GM19397 (cell line): ENCODE measurements around the gene NLGN3.

Source experiments
- ATAC-seq: cut with Tn5 transposase; IDR thresholded peaks from one replicate; pipeline ENCODE4 v1.9.1; 2021; ENCODE audit warnings: mild to moderate bottlenecking, moderate library complexity; ENCODE audit not compliant: unreplicated experiment

The NLGN3 gene

GRCh38 chrX:71210816-71211215 is 66.2 kb downstream of the NLGN3 start:
- no peak for ATAC-seq

GRCh38 chrX:71212536-71212935 is 67.9 kb downstream of the NLGN3 start:
- no peak for ATAC-seq

DNA sequence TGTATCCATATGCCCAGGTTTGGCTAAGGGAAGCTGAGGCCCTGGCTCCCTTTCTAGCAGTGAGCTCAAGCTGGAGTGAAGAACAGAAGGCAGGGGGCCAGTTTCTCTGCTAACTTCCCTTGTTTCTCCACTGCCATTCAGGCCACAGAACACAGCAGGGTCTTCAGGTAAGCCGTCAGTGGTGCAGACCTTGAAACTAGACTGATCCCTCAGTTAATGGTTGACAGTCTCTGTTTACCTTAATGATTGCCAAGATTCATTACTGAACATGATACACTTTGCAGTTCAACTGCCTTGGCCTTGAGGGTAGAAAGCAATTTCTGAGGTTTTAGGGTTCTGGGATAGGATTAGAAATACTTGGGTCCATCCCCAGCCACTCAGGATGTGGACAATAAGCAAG is 69.5 kb downstream of the NLGN3 start:
- ATAC-seq = no peak

GRCh38 chrX:71214604-71215337 is 70.1 kb downstream of the NLGN3 start:
- no peak for ATAC-seq

GRCh38 chrX:71215338-71215912 is 70.8 kb downstream of the NLGN3 start:
- no peak for ATAC-seq

DNA sequence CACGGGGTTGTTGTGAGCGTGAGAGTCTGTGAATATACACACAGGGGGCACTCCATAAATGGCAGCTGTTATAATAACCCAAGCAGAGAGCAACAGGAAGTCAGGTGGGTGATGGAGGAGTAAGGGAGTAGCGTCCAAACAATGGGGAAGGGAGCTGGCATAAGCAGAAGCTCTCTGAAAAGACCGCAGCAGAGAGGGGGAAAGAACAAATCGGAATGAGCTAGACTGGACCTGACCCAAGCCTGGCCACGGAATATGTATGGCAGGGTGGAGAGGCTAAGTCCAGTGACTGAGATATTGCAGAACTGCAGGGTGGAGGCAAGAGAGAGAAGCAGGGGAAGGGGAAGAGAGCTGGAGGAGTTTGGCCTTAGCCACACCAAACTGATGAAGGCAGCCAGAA is 71.8 kb downstream of the NLGN3 start:
- no peak for ATAC-seq

DNA sequence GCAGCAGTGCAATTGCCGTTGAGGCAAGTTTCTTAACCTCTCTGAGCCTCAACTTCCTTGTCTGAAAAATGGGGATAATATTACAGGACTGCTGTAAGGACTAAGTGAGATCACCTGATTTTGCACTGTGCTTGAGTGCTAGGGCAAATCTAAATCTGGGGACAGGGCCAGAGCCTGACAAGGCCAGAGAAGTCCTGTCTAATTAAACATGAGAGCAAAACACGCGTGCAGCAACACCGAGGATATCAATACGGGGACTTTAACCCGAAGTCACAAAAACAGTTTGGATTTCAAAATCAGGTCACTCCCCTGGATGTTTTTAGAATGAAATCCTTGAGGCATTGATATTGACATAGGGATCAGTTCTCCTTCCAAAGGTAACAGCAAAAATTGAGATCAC is 72.7 kb downstream of the NLGN3 start:
- no peak for ATAC-seq
